NCI-H146 treated with DMSO at 0.1 percent for 48 hours (cell line): ENCODE measurements around the gene TUG1.

Experiments used
- DNase-seq: peaks from one replicate; lab custom pipeline; 2025; ENCODE audit not compliant: unreplicated experiment; lab: John Stamatoyannopoulos, UW

TUG1 gene

DNA sequence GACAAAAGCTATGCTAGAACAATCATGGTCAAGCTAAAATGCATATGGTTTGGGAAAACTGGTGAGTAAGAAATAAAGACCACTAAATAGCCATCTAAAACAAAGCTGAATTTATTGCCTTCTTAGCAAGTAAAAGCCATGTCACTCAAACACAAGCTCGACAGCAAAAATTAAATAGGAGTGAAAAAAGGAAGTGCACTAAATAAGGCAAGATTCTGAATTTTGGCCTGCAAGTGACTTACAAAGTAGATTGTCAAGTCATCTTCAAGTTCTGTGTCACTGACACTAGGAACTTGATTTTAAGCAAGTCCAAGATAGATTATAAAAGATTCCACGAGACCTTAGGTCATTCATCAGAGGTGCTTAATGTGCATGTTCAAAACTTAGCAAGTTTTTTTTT is 27.4 kb downstream of the TUG1 start:
- no peak for DNase-seq

DNA sequence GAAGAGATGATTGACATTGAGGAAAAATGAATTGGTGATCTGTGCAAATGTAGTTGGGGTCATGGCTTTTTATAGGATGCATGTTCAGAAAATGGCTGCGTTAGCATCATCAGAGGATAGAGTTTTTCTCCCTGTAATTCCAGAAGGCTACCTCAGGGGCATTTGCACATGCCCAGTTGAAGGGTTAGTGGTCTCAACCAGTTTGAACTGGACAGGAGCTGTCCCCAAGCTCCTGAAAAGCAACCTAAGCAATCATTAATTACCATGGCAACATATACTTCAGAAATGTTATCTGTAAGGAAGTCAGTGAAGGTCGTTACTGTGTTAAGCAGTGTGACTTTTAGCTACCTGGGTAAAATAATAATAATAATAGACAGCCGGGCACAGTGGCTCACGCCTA is 29.3 kb downstream of the TUG1 start:
- DNase-seq, result no peak

DNA sequence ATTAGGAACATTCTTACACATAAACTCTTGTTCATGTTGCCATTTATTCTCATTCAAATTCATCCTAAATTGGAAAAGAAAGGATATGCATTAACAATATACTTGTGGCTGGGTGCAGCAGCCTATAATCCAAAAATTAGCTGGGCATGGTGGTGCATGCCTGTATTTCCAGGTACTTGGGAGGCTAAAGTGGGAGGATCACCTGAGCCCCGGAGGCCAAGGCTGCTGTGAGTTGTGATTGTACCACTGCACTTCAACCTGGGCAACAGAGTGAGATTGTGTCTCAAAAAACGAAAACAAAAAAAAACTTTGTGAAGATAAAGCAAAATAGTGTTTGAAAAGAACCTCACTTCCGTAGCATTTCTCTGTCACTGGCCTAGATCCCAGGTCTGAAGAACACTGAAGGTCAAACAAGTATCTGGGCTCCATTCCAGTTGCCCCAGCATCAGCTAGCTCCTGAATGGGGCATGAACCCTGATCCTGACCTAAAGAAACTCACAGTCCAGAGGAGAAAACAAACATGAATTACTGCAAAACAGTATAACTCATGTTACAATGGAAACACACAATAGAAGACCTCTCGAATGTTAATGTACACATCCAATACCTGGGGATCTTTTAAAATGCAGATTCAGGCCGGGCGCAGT is 32.2 kb downstream of the TUG1 start:
- no peak for DNase-seq

DNA sequence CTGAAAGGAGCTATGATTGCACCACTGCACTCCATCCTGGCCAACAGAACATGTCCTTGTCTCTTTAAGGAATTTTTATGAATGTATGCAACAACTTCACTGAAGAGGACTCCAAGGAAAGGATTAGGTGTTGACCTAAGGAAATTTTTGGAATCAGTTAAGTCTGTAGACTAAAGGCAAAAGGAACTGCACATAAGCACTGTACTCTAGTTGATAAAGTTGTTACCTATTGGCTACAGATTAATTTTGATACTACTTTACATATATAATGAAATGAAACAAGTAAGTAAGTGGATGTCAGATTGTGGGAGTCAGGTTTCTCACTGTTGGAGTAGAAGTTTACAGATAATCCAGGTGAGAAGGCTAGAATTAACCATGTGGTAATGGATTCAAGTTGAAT is 36.5 kb downstream of the TUG1 start:
- no peak for DNase-seq

DNA sequence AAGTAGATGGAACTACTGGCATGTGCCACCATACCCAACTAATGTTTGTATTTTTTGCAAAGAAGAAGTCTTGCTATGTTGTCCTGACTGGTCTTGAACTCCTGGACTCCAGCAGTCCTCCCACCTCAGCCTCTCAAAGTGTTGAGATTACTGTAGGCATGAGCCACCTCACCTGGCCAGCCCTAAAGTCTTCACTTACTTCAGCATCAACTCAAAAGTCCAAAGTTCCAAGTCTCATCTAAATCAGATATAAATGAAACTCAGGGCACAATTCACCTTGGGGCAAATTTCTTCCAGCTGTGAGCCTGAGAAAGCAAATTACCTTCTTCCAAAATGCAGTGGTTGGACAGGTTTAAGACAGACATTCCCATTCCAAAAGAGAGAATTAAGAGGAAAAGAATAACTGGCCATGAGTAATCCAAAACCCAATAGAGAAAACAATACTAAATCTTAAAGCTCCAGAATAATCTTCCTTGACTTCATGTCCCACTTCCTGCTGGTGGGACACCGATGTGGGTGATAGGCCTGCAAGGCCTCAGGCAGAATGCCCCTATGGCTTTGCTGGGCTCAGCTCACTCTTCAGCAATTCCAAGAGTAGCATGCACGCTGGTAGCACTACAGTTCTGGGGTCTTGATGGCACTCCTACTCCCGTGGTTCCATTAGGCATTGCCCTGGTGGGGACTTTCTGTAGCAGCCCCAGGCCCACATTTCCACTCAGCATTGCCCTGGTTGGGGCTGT is 50.3 kb downstream of the TUG1 start:
- no peak for DNase-seq

DNA sequence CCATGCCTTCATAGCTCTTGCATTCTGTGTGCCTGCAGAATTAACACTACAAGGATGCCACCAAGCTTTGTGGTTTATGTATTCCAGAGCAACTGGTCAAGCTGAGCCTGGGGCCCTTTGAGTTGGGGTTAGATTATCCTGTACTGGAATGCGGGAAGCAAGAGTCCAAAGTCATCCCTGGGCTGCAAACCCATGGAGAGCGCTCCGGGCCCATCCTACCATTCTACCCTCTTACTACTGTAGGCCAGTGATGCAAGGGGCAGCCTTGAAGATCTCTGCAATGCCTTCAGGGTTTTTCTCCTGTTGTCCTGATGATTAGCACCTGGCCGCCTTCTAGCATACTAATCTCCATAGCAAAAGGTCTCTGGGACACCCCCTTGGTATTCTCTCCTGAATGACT is 51.3 kb downstream of the TUG1 start:
- DNase-seq, result no peak

DNA sequence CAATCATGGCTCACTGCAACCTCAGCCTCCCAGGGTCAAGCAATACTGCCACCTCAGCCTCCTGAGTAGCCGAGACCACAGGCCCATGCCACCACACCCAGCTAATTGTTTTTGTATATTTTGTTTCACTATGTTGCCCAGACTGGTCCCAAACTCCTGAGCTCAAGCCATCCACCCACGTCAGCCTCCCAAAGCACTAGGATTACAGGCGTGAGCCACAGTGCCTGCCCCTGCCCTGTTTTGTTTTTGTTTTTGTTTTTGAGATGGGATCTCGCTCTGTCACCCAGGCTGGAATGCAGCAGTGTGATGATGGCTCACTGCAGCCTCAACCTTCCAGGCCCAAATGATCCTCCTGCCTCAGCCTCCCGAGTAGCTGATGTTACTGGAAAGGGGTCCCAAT is 53.5 kb downstream of the TUG1 start:
- no peak for DNase-seq
